OCI-LY7 (cell line): ENCODE results near the gene SNRNP25.

ENCODE experiments used
- CTCF ChIP-seq: fragments of 200-600 bp; sonication (generic); conservative IDR thresholded peaks from 2 replicates; pipeline ENCODE4 v1.5.1; 2014; ENCODE audit warnings: mild to moderate bottlenecking, antibody characterized with exemption, low read length, moderate library complexity, mixed read lengths
- EZH2phosphoT487 ChIP-seq: fragments of 200-600 bp; sonication (generic); IDR thresholded peaks from 2 replicates; pipeline ENCODE4 v1.6.1; 2018; ENCODE audit warnings: low read depth, borderline replicate concordance, mild to moderate bottlenecking, mixed run types, antibody characterized with exemption, low read length, moderate library complexity, mixed read lengths

GRCh38 chr16:61879-62281, 8.3 kb downstream of the SNRNP25 start:
- TF ChIP-seq CTCF (no peak), EZH2phosphoT487 (no peak)
